Measurements from ENCODE around the gene PTTG1IP.

DNA sequence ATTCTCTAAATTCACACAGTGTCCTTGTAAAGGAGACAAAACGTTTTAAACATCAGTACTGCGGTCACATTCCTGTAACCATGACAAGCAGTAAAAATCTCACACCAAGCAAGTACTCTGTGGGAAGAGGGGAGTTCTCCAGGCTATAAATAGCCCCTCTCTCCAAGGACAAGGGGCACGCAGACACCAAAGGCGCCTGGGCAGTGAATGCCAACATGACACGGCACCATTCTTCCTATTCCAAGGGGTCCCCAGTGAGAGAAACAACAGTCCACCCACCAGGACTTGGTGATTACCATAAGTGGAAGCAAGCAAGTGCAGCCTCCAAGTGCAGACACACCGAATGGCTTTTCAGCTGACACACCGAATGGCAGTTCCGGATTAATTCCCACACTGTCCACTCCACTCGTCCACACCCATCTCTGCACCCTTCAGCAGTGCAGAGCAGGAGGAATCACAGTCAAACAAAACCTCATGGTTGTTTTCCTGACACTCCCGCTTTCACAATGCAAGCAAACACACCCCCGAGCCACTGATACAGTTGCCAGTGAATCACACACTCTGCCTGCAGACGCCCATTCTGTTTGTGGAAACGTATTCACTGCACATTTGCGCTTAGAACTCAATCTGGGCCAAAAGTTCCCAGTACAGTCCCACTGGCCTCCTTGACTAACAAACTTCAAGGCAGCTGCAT lies 1.8 kb downstream of the PTTG1IP start:
- TF ChIP-seq NFYB (IDR thresholded peaks at IDR 0.05; ENCODE audit: insufficient read depth, low read depth, low read length): no peak
- no peak for TF ChIP-seq USF2 (IDR thresholded peaks at IDR 0.05; ENCODE audit: borderline replicate concordance, low read depth, low read length)
